ENCODE results near the gene GPC6. TPM values are rescaled to one million over a fixed set of nuclear protein-coding genes. Genes with fewer than 3 reads are reported as not detected.

The GPC6 gene
- total RNA-seq, 4 donors from 2014 or later = 2.7 to 5.7 (median 4.4) TPM

DNA sequence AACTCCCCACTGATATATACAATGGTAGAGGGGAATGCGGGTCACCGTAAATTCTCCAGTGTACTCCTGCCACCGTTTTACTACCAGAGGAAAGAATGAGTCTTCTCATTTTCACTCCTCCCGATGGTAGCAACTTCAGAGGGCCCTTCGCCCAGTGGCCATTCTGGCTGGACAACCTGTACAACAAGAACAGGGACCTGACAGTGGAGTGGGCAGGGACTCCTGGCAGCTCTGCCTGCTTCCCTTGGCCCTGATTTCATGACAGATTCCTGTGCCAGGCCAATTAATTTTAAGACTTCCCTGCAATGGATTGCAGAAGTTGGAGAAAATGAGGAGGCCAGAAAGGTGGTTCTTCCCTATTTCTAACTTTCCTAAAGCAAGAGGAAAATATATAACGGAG, 148.9 kb downstream of the GPC6 start:
- no peak for DNase-seq (ENCODE audit: low spot score in 2 of 2)
- Histone ChIP-seq H3K4me3 (no peak overlapping the region), H3K27ac (no peak overlapping the region), H3K9me3 (no peaks in the 10 kb centered on the region), H3K36me3 (no peaks in the 10 kb centered on the region), H3K27me3 (no peaks in the 10 kb centered on the region), H3K4me1 (no peaks in the 10 kb centered on the region)
- TF ChIP-seq POLR2A (IDR thresholded peaks at IDR 0.05) (no peak), POLR2AphosphoS5 (IDR thresholded peaks at IDR 0.05) (no peak), EP300 (IDR thresholded peaks at IDR 0.05) (no peak)
- TF ChIP-seq, protein P1, sequence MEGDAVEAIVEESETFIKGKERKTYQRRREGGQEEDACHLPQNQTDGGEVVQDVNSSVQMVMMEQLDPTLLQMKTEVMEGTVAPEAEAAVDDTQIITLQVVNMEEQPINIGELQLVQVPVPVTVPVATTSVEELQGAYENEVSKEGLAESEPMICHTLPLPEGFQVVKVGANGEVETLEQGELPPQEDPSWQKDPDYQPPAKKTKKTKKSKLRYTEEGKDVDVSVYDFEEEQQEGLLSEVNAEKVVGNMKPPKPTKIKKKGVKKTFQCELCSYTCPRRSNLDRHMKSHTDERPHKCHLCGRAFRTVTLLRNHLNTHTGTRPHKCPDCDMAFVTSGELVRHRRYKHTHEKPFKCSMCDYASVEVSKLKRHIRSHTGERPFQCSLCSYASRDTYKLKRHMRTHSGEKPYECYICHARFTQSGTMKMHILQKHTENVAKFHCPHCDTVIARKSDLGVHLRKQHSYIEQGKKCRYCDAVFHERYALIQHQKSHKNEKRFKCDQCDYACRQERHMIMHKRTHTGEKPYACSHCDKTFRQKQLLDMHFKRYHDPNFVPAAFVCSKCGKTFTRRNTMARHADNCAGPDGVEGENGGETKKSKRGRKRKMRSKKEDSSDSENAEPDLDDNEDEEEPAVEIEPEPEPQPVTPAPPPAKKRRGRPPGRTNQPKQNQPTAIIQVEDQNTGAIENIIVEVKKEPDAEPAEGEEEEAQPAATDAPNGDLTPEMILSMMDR (IDR thresholded peaks at IDR 0.05) = no peak
- 64% methylated on average over 6 of the region's 6 CpGs for WGBS

DNA sequence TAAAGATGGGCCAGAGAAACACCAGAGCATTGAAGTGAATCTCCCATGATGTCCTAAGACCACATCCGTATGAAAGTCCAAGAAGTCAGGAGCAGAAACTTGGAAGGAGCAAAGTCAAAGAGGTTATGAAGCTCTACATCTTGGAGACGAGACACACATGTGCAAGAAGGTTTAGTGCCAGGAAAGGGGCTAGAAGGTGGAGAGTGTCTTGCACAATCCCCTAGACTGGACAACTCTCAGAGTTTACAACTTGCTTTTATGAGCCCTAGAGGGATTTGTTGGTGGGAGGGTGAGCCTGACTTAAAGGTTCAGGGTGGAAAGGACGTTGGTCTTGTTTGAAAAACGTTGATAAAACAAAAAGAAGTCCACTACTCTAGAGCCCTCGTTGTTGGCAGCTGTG, 150.6 kb downstream of the GPC6 start:
- Histone ChIP-seq H3K4me1 (no peaks in the 10 kb centered on the region), H3K4me3 (no peak overlapping the region), H3K36me3 (no peaks in the 10 kb centered on the region), H3K27me3 (no peaks in the 10 kb centered on the region), H3K27ac (no peak overlapping the region), H3K9me3 (no peaks in the 10 kb centered on the region)
- TF ChIP-seq EP300 (IDR thresholded peaks at IDR 0.05) (no peak), POLR2AphosphoS5 (IDR thresholded peaks at IDR 0.05) (no peak)
- no peak for DNase-seq (ENCODE audit: low spot score in 2 of 2)
- WGBS = 67% methylated on average over 5 of the region's 5 CpGs

DNA sequence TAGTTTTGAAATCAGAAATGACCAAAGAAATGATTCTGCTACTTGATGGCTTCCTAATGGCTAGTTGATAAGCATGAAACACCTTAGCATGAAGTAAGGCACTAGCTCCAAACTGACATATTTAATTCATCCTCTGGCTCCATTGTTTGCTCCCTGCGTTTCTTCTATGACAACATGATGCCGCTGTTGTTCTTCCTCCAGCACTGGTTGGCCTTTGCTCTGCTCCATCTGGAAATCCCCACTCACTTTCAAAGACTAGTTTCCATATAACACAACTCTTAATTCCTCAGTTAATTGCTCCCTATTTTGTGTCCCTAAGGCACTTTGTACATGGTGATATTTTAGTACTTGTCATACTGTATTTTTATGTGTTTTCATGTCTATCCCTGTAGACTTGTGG, 151.6 kb downstream of the GPC6 start:
- TF ChIP-seq EP300 (IDR thresholded peaks at IDR 0.05) (no peak), POLR2AphosphoS5 (IDR thresholded peaks at IDR 0.05) (no peak), POLR2A (IDR thresholded peaks at IDR 0.05) (no peak)
- TF ChIP-seq, protein P1 (IDR thresholded peaks at IDR 0.05) = no peak
- DNase-seq (ENCODE audit: low spot score in 2 of 2) = no peak
- no peaks in the 10 kb centered on the region for H3K9me3 ChIP-seq
- H3K36me3 ChIP-seq = no peaks in the 10 kb centered on the region
- no peaks in the 10 kb centered on the region for H3K4me1 ChIP-seq
- no peak overlapping the region for H3K4me3 ChIP-seq
- no peaks in the 10 kb centered on the region for H3K27me3 ChIP-seq
- 57% methylated on average over 2 of the region's 2 CpGs for WGBS
- H3K27ac ChIP-seq = no peak overlapping the region

DNA sequence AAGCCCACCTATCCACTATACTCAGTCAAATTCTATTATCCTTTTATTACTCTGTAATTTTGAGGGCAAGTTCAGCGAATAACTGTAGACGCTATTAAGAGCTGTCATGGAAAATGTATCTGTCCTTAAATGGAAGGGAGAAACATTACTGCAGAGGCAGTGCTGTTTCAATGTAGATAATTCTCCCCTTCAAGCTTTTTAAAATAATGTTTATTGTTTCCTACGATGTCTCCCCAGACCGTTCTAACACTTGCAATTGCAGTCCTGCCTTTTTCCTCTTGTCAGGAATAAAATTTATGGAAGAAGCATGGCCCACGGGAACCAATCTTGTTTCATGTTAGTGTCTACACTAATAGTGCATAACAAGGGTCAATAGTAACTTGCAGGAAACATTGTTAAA, 159.5 kb downstream of the GPC6 start:
- TF ChIP-seq EP300 (IDR thresholded peaks at IDR 0.05) (no peak), POLR2A (IDR thresholded peaks at IDR 0.05) (no peak), POLR2AphosphoS5 (IDR thresholded peaks at IDR 0.05) (no peak)
- TF ChIP-seq, protein P1 (IDR thresholded peaks at IDR 0.05) = no peak
- Histone ChIP-seq H3K27me3 (no peaks in the 10 kb centered on the region), H3K9me3 (no peaks in the 10 kb centered on the region), H3K27ac (no peak overlapping the region), H3K4me3 (no peak overlapping the region), H3K4me1 (no peaks in the 10 kb centered on the region), H3K36me3 (no peaks in the 10 kb centered on the region)
- no peak for DNase-seq (ENCODE audit: low spot score in 2 of 2)
- WGBS = 64% methylated on average over 5 of the region's 5 CpGs

DNA sequence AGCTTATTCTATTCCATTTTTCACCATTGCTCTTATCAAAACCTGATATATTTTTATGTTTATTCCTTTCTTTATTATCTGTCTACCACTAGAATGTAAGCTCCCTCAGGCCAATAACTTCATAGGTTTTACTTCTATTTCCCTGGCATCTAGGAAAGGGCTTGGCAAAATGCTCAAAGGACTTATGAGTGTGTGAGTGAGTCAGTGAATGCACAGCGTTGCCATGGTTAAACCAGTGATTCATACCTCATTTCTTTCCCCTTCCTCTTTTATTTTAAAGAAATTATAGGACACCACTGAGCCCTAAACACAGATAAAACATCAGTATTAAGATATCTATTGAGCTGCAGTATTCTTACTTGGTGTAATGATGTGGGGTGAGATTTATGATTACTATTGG, 162.1 kb downstream of the GPC6 start:
- no peak overlapping the region for H3K4me3 ChIP-seq
- 62% methylated on average over 1 of the region's 1 CpG for WGBS

More for the DNA sequence above, 162.1 kb downstream of the GPC6 start:
- no peaks in the 10 kb centered on the region for H3K4me1 ChIP-seq
- no peaks in the 10 kb centered on the region for H3K9me3 ChIP-seq
- no peaks in the 10 kb centered on the region for H3K36me3 ChIP-seq
- DNase-seq (ENCODE audit: low spot score in 2 of 2) = no peak
- H3K27ac ChIP-seq = no peak overlapping the region
- TF ChIP-seq, protein P1 (IDR thresholded peaks at IDR 0.05) = no peak
- TF ChIP-seq POLR2A (IDR thresholded peaks at IDR 0.05) (no peak), POLR2AphosphoS5 (IDR thresholded peaks at IDR 0.05) (no peak), EP300 (IDR thresholded peaks at IDR 0.05) (no peak)
- no peaks in the 10 kb centered on the region for H3K27me3 ChIP-seq

Data from suprapubic skin (tissue), 4 donors.